ENCODE measurements around the gene CDC37L1. TPM values are rescaled to one million over a fixed set of nuclear protein-coding genes. Genes with fewer than 3 reads are reported as not detected.

CDC37L1 gene
- total RNA-seq, 2 donors from 2014 or later, result 18.4 to 22.2 TPM

- no peaks in the 10 kb centered on the region for H3K27me3 Mint-ChIP-seq (ENCODE audit: insufficient read depth)
- H3K4me1 Mint-ChIP-seq, result peaks cover 29% of the 10 kb centered on the region
- WGBS, 2 experiments (ENCODE audit: insufficient coverage in 1 of 2, insufficient read length in 1 of 2), result 90 to 94% methylated on average over 3 to 4 of the region's 5 CpGs
- H3K9ac ChIP-seq (ENCODE audit: extremely low read depth, low read length, poor library complexity, severe bottlenecking), result no peak overlapping the region
- H3K27ac ChIP-seq (ENCODE audit: low read depth, low read length), result no peak overlapping the region
- no peaks in the 10 kb centered on the region for H3K27me3 ChIP-seq (ENCODE audit: control insufficient read depth, insufficient read depth, low read length, poor library complexity, severe bottlenecking)
- H3K9me3 ChIP-seq (ENCODE audit: control insufficient read depth, low read length), result no peaks in the 10 kb centered on the region
- no peaks in the 10 kb centered on the region for H3K4me1 ChIP-seq (ENCODE audit: control insufficient read depth, insufficient read depth, low read length)
- no peak overlapping the region for H3K27ac Mint-ChIP-seq
- no peak overlapping the region for H3K4me3 ChIP-seq (ENCODE audit: low read length)
- no peak for DNase-seq
- no peak for TF ChIP-seq CTCF (conservative IDR thresholded peaks at IDR 0.05)
- no peaks in the 10 kb centered on the region for H3K36me3 Mint-ChIP-seq (ENCODE audit: low read depth)
- H3K4me3 Mint-ChIP-seq, result no peak overlapping the region
- peaks cover 5% of the 10 kb centered on the region for H3K9me3 Mint-ChIP-seq
- H3K36me3 ChIP-seq (ENCODE audit: control insufficient read depth, insufficient read depth, low read length), result no peaks in the 10 kb centered on the region
Observed at GRCh38 chr9:4755026-4755609, 75.7 kb downstream of the CDC37L1 start.

GRCh38 chr9:4756420-4756819, 77.1 kb downstream of the CDC37L1 start:
- no peak for TF ChIP-seq CTCF (conservative IDR thresholded peaks at IDR 0.05)
- Histone ChIP-seq H3K4me3 (ENCODE audit: low read length) (no peak overlapping the region), H3K9ac (ENCODE audit: extremely low read depth, low read length, poor library complexity, severe bottlenecking) (no peak overlapping the region), H3K9me3 (ENCODE audit: control insufficient read depth, low read length) (no peaks in the 10 kb centered on the region), H3K27me3 (ENCODE audit: control insufficient read depth, insufficient read depth, low read length, poor library complexity, severe bottlenecking) (no peaks in the 10 kb centered on the region), H3K36me3 (ENCODE audit: control insufficient read depth, insufficient read depth, low read length) (no peaks in the 10 kb centered on the region), H3K4me1 (ENCODE audit: control insufficient read depth, insufficient read depth, low read length) (no peaks in the 10 kb centered on the region), H3K27ac (ENCODE audit: low read depth, low read length) (no peak overlapping the region)
- Mint-ChIP-seq H3K4me1 (peaks cover 29% of the 10 kb centered on the region), H3K4me3 (no peak overlapping the region), H3K36me3 (ENCODE audit: low read depth) (no peaks in the 10 kb centered on the region), H3K9me3 (no peaks in the 10 kb centered on the region), H3K27me3 (ENCODE audit: insufficient read depth) (peaks cover 6% of the 10 kb centered on the region), H3K27ac (peak overlapping the region; percentile 36)
- WGBS, 2 experiments (ENCODE audit: insufficient coverage in 1 of 2, insufficient read length in 1 of 2), result 88 to 100% methylated on average over 1 to 4 of the region's 4 CpGs
- no peak for DNase-seq

Other genes with a start within 250 kb of the CDC37L1 start
- gene SLC1A1, start 189.1 kb upstream of the CDC37L1 start, total RNA-seq, result 10 to 100 TPM in 1 of 2 donors, 1 to 10 TPM in 1; 5.5 to 11.3 TPM
- gene PLPP6, start 17.3 kb upstream of the CDC37L1 start, total RNA-seq, result 10 to 100 TPM; 13.1 to 19.6 TPM
- gene SPATA6L, start 13.1 kb upstream of the CDC37L1 start, total RNA-seq, result 1 to 10 TPM; 1.2 to 2.0 TPM
- gene AK3, start 61.6 kb downstream of the CDC37L1 start, total RNA-seq, result 10 to 100 TPM; 51.5 to 59.8 TPM
- 10 to 100 TPM; 13.2 to 18.6 TPM for gene RCL1, start 113.4 kb downstream of the CDC37L1 start, total RNA-seq

Measured in endodermal cell (in vitro differentiated cells).